Loucy (cell line): ENCODE data around the gene NR2F1.

Source experiments
- H2AFZ ChIP-seq: fragments of 200-600 bp; sonication (generic); 2 replicates; pipeline ENCODE4 v1.6.0; 2016; ENCODE audit warnings: antibody characterized with exemption, mild to moderate bottlenecking, low read length, moderate library complexity
- H3F3A ChIP-seq: fragments of 200-600 bp; 2 replicates; pipeline ENCODE4 v1.6.0; 2016; ENCODE audit warnings: antibody characterized with exemption, low read depth, mild to moderate bottlenecking
- H3K27me3 ChIP-seq: fragments of 200-600 bp; sonication (generic); 2 replicates; pipeline ENCODE4 v1.6.1; 2014; ENCODE audit warnings: low read length, mild to moderate bottlenecking; ENCODE audit not compliant: insufficient read depth, poor library complexity, severe bottlenecking
- H3K36me3 ChIP-seq: fragments of 200-600 bp; sonication (generic); 2 replicates; pipeline ENCODE4 v1.6.1; 2016; ENCODE audit warnings: low read length; ENCODE audit not compliant: insufficient read depth
- H3K4me1 ChIP-seq: fragments of 200-600 bp; sonication (generic); 2 replicates; pipeline ENCODE4 v1.5.1; 2014; ENCODE audit warnings: low read length, mild to moderate bottlenecking; ENCODE audit not compliant: insufficient read depth, poor library complexity, severe bottlenecking
- H3K4me2 ChIP-seq: fragments of 200-600 bp; sonication (generic); 2 replicates; pipeline ENCODE4 v1.6.0; 2014; ENCODE audit warnings: antibody characterized with exemption, low read length, low read depth, mild to moderate bottlenecking; ENCODE audit not compliant: poor library complexity, severe bottlenecking
- H3K4me3 ChIP-seq: fragments of 200-600 bp; sonication (generic); 2 replicates; pipeline ENCODE4 v1.5.1; 2014; ENCODE audit warnings: low read length, mild to moderate bottlenecking, mixed read lengths; ENCODE audit not compliant: poor library complexity, severe bottlenecking
- H3K79me2 ChIP-seq: fragments of 200-600 bp; sonication (generic); 2 replicates; pipeline ENCODE4 v1.6.1; 2014; ENCODE audit warnings: low read length; ENCODE audit not compliant: insufficient read depth
- H3K9ac ChIP-seq: fragments of 200-600 bp; sonication (generic); 2 replicates; pipeline ENCODE4 v1.6.0; 2014; ENCODE audit warnings: mild to moderate bottlenecking, low read depth, low read length, moderate library complexity; ENCODE audit not compliant: poor library complexity, severe bottlenecking
- H3K9me2 ChIP-seq: fragments of 200-600 bp; sonication (generic); replicated peaks from 2 replicates; pipeline ENCODE4 v1.6.1; 2016; ENCODE audit warnings: low read depth, low read length, mixed read lengths
- H3K9me3 ChIP-seq: fragments of 200-600 bp; sonication (generic); 2 replicates; pipeline ENCODE4 v1.6.1; 2014; ENCODE audit warnings: mild to moderate bottlenecking, antibody characterized with exemption, low read length, low read depth; ENCODE audit not compliant: insufficient read depth
- H4K20me1 ChIP-seq: fragments of 200-600 bp; sonication (generic); 2 replicates; pipeline ENCODE4 v1.6.0; 2014; ENCODE audit warnings: antibody characterized with exemption, low read length, mild to moderate bottlenecking; ENCODE audit not compliant: insufficient read depth, poor library complexity, severe bottlenecking
- EZH2phosphoT487 ChIP-seq: fragments of 200-600 bp; IDR thresholded peaks from 2 replicates; pipeline ENCODE4 v1.6.1; 2018; ENCODE audit warnings: antibody characterized with exemption, mild to moderate bottlenecking, moderate library complexity, borderline replicate concordance
- TF ChIP-seq, protein P1 (sequence below): fragments of 200-600 bp; sonication (generic); conservative IDR thresholded peaks from 2 replicates; pipeline ENCODE4 v1.5.1; 2014; ENCODE audit warnings: mild to moderate bottlenecking, antibody characterized with exemption, low read length

Gene NR2F1

DNA sequence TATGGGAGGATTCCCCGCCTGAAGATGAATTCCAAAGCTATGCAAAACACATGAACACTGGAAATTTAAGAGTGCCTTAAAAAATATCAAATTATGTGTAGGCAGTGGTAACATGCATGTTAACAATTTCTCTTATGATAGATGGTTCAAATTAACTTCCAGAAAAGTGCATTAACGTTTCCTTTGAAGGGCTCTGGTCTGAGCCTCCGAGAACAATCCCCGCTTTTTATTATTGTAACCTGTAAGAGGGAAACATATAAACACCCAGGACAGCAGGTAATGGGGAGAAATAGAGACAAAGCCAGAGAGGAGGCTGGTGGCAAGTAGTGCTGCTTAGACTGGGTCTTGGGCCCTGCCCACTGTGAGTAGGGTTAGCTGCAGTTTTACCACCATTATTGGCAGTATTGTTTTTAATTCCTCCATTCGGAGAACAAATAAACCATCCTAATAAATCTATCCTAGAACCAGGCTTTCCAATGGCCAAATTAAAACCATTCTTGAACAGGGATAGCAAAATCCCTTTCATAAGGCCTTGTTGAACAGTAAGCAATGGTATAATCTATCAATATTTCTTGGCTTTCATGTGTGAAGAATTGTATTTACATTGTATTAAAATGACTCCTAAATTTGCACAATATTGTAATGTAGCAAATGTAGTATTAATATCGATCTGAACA is 6.3 kb downstream of the NR2F1 start:
- Histone ChIP-seq H4K20me1 (no peaks in the 10 kb centered on the region), H3K4me1 (no peaks in the 10 kb centered on the region), H2AFZ (no peak overlapping the region), H3K4me2 (no peak overlapping the region), H3K9me2 (no peaks in the 10 kb centered on the region), H3F3A (no peaks in the 10 kb centered on the region), H3K79me2 (no peaks in the 10 kb centered on the region), H3K9me3 (no peaks in the 10 kb centered on the region), H3K9ac (no peak overlapping the region), H3K4me3 (no peak overlapping the region), H3K36me3 (no peaks in the 10 kb centered on the region), H3K27me3 (no peaks in the 10 kb centered on the region)
- TF ChIP-seq EZH2phosphoT487, result no peak
- TF ChIP-seq, protein P1, sequence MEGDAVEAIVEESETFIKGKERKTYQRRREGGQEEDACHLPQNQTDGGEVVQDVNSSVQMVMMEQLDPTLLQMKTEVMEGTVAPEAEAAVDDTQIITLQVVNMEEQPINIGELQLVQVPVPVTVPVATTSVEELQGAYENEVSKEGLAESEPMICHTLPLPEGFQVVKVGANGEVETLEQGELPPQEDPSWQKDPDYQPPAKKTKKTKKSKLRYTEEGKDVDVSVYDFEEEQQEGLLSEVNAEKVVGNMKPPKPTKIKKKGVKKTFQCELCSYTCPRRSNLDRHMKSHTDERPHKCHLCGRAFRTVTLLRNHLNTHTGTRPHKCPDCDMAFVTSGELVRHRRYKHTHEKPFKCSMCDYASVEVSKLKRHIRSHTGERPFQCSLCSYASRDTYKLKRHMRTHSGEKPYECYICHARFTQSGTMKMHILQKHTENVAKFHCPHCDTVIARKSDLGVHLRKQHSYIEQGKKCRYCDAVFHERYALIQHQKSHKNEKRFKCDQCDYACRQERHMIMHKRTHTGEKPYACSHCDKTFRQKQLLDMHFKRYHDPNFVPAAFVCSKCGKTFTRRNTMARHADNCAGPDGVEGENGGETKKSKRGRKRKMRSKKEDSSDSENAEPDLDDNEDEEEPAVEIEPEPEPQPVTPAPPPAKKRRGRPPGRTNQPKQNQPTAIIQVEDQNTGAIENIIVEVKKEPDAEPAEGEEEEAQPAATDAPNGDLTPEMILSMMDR, result no peak

DNA sequence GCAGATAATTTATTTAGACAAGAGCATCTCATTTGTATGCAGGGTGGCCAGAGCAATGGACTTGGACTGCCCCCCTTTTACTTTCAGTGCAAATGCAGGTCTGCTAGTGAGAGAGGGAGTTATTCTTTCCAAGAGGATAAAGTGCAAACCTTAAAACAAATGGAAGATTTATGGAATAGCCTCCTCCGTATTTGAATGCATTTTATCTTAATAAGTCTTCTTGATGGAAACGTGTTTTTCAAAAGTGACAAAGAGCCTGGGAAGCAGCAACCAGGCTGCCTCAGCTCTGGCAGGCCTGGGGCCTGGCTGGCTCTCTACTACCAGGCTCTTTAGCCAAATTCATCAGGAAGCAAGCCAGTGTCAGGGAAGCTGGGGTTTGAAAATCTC is 6.8 kb downstream of the NR2F1 start:
- Histone ChIP-seq H3K4me1 (no peaks in the 10 kb centered on the region), H3K27me3 (no peaks in the 10 kb centered on the region), H3K9ac (no peak overlapping the region), H3K4me2 (no peak overlapping the region), H2AFZ (no peak overlapping the region), H3K79me2 (no peaks in the 10 kb centered on the region), H3K36me3 (no peaks in the 10 kb centered on the region), H4K20me1 (no peaks in the 10 kb centered on the region), H3K9me3 (no peaks in the 10 kb centered on the region), H3F3A (no peaks in the 10 kb centered on the region), H3K4me3 (no peak overlapping the region), H3K9me2 (no peaks in the 10 kb centered on the region)
- TF ChIP-seq EZH2phosphoT487, result no peak
- TF ChIP-seq, protein P1, result no peak

DNA sequence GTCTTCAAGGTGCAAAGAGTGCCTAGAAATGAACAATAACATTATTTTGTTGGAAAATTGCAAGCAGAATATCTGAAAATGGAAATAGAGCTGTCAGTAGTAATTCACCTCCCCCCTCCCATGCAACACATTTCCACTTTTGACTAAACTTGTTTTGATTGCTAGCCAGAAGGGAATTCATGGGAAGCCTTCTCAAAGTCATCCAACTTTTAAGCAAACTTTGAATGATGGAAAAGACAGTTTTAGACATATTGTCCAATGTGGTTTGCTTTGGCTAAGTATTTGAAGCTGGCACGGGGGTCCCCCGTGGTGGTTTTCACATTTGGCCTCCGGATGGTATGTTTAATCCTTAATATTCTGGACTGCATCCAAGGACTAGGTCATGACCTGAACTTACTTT is 7.5 kb downstream of the NR2F1 start:
- no peaks in the 10 kb centered on the region for H3K36me3 ChIP-seq
- no peaks in the 10 kb centered on the region for H3K27me3 ChIP-seq
- TF ChIP-seq EZH2phosphoT487, result no peak
- TF ChIP-seq, protein P1, result no peak
- no peak overlapping the region for H3K4me3 ChIP-seq
- H3F3A ChIP-seq, result no peaks in the 10 kb centered on the region
- H4K20me1 ChIP-seq, result no peaks in the 10 kb centered on the region
- H3K9me2 ChIP-seq, result no peaks in the 10 kb centered on the region
- H3K9me3 ChIP-seq, result no peaks in the 10 kb centered on the region
- H2AFZ ChIP-seq, result no peak overlapping the region
- H3K4me1 ChIP-seq, result no peaks in the 10 kb centered on the region
- H3K4me2 ChIP-seq, result no peak overlapping the region
- H3K9ac ChIP-seq, result no peak overlapping the region
- no peaks in the 10 kb centered on the region for H3K79me2 ChIP-seq
